K562 (cell line): ENCODE results near the gene NPR1. TPM values are rescaled to one million over a fixed set of nuclear protein-coding genes. Genes with fewer than 3 reads are reported as not detected.

Experiments used
- ATAC-seq: fragments of 200-7000 bp; cut with Tn5 transposase; 3 replicates; pipeline ENCODE4 v1.9.1; 2020; ENCODE audit warnings: moderate library complexity
- BruUV-seq: library from RNA; stranded (reverse); fragments of 400-500 nt; replicated peaks from 2 replicates; lab custom pipeline; 2021; lab: Mats Ljungman, UMichigan
- CTCF ChIA-PET: fragments of 300-600 bp; formaldehyde crosslinking; extraction: SDS; loops from one replicate; lab custom pipeline; 2021; ENCODE audit warnings: low intra/inter-chr PET ratio; lab: Yijun Ruan, JAX
- POLR2A ChIA-PET: fragments of 300-600, 350-650 bp; sonication (Branson Sonifier 250); formaldehyde crosslinking; extraction: SDS; loops from one replicate; lab custom pipeline; 2021; ENCODE audit warnings: antibody characterized with exemption, inconsistent platforms; lab: Yijun Ruan, JAX
- DNase-seq, 4 experiments: peaks; one replicate each; pipeline versions ENCODE4 v3.0.0 to v3.0.0-alpha.2; 2011 to 2018; ENCODE audit warnings: low spot score in 3 of 4, mixed read lengths in 3 of 4; ENCODE audit errors: extremely low read depth in 1 of 4
- FAIRE-seq: peaks from 2 replicates; lab custom pipeline; 2011; peaks lifted over from hg19 to GRCh38; lab: Jason Lieb, UNC
- H2AFZ ChIP-seq: 2 replicates; pipeline ENCODE4 v1.6.0; 2011; ENCODE audit warnings: low read depth, low read length, control low read depth, inconsistent platforms
- H3K27ac ChIP-seq: fragments of 200-600 bp; 3 replicates; pipeline ENCODE4 v1.8.0; 2011; ENCODE audit warnings: low read depth, mild to moderate bottlenecking, control low read depth, inconsistent platforms, low read length, moderate library complexity, mixed read lengths; ENCODE audit errors: extremely low read depth
- H3K27me3 ChIP-seq, 2 experiments: fragments of 300-600 bp in 1 of 2; 2 replicates in 1 of 2; 3 replicates in 1 of 2; pipeline versions ENCODE4 v1.6.0 to v1.8.0; 2011; ENCODE audit warnings: inconsistent platforms in 2 of 2, low read length in 2 of 2, mild to moderate bottlenecking in 1 of 2, mixed read lengths in 1 of 2, moderate library complexity in 1 of 2; ENCODE audit not compliant: control insufficient read depth in 2 of 2, insufficient read depth in 2 of 2
- H3K36me3 ChIP-seq: fragments of 300-600 bp; 3 replicates; pipeline ENCODE4 v1.8.0; 2011; ENCODE audit warnings: mild to moderate bottlenecking, low read length, inconsistent platforms; ENCODE audit not compliant: control insufficient read depth, insufficient read depth
- H3K4me1 ChIP-seq, 2 experiments: fragments of 200-600 bp in 1 of 2; replicated peaks in 1 of 2; 2 replicates in 1 of 2; 3 replicates in 1 of 2; pipeline versions ENCODE4 v1.5.1 to v1.8.0; 2011; ENCODE audit warnings: inconsistent platforms in 2 of 2, low read length in 2 of 2, mild to moderate bottlenecking in 1 of 2, mixed read lengths in 1 of 2, moderate library complexity in 1 of 2; ENCODE audit not compliant: control insufficient read depth in 2 of 2, insufficient read depth in 2 of 2
- H3K4me2 ChIP-seq: 2 replicates; pipeline ENCODE4 v1.6.1; 2011; ENCODE audit warnings: low read length, control low read depth, inconsistent platforms, mixed read lengths; ENCODE audit not compliant: insufficient read depth
- H3K4me3 ChIP-seq: fragments of 200-600 bp; sonication (generic), shearing (Covaris generic); 2 replicates; pipeline ENCODE4 v1.5.1; 2016; ENCODE audit warnings: control low read depth, inconsistent platforms
- H3K79me2 ChIP-seq: fragments of 200-600 bp; 3 replicates; pipeline ENCODE4 v1.8.0; 2011; ENCODE audit warnings: low read length, inconsistent platforms; ENCODE audit not compliant: control insufficient read depth, insufficient read depth
- H3K9ac ChIP-seq, 2 experiments: 2 replicates each; pipeline versions ENCODE4 v1.6.0 to v1.6.1; 2011; ENCODE audit warnings: low read depth in 2 of 2, low read length in 2 of 2, control low read depth in 1 of 2, inconsistent platforms in 1 of 2, mild to moderate bottlenecking in 1 of 2, mixed read lengths in 1 of 2; ENCODE audit not compliant: insufficient read depth in 1 of 2
- H3K9me1 ChIP-seq: one replicate; pipeline ENCODE4 v1.6.0; 2011; ENCODE audit warnings: inconsistent platforms, mild to moderate bottlenecking, low read length, moderate library complexity; ENCODE audit not compliant: control insufficient read depth, insufficient read depth
- H3K9me3 ChIP-seq: replicated peaks from 2 replicates; pipeline ENCODE4 v1.5.1; 2011; ENCODE audit warnings: low read depth, low read length, inconsistent platforms; ENCODE audit not compliant: control insufficient read depth, insufficient read depth
- H4K20me1 ChIP-seq: replicated peaks from 2 replicates; pipeline ENCODE4 v1.6.1; 2011; ENCODE audit warnings: low read length, inconsistent platforms, mixed read lengths; ENCODE audit not compliant: control insufficient read depth, insufficient read depth
- HCFC1 ChIP-seq: IDR thresholded peaks from 2 replicates; pipeline ENCODE4 v1.6.1; 2012; ENCODE audit warnings: low read depth, low read length, improper control_type of control experiment
- HIVEP1 ChIP-seq: fragments of 250-450 bp; sonication (Bioruptor Pico); IDR thresholded peaks from 2 replicates; pipeline ENCODE4 v1.4.0; 2020; ENCODE audit warnings: mild to moderate bottlenecking
- MAFG ChIP-seq: fragments of 450-650 bp; conservative IDR thresholded peaks from 2 replicates; pipeline ENCODE4 v1.6.1; 2016; ENCODE audit warnings: missing genetic modification characterization, missing compliant biosample characterization
- NFE2 ChIP-seq: IDR thresholded peaks from 2 replicates; pipeline ENCODE4 v1.6.1; 2014; ENCODE audit warnings: antibody characterized with exemption, low read depth
- RAD21 ChIP-seq, 2 experiments: fragments of 250-450 bp in 1 of 2; fragments of 450-650 bp in 1 of 2; sonication (Bioruptor Pico) in 1 of 2; formaldehyde crosslinking in 1 of 2; IDR thresholded peaks in 1 of 2; conservative IDR thresholded peaks in 1 of 2; 2 replicates each; pipeline versions ENCODE4 v1.4.0 to v1.8.0; 2020 to 2022; ENCODE audit warnings: mild to moderate bottlenecking in 2 of 2, moderate library complexity in 1 of 2
- ZNF316 ChIP-seq: fragments of 450-650 bp; IDR thresholded peaks from 2 replicates; pipeline ENCODE4 v1.6.1; 2016
- WGBS: fragments of 100-300 bp; shearing (Covaris generic); methylation state at CpG from one replicate; pipeline ENCODE4 v1.1.6; 2016; ENCODE audit warnings: low coverage, mixed read lengths; ENCODE audit not compliant: insufficient coverage; ENCODE audit errors: missing lambda C conversion rate; 5-methylcytosine and 5-hydroxymethylcytosine counted together
- in situ Hi-C: fragments of 300-500 bp; cut with MboI; formaldehyde crosslinking; loops from 4 replicates; pipeline ENCODE4 v1.15.0; 2018; ENCODE audit warnings: inconsistent platforms, mixed read lengths
- intact Hi-C: fragments of 100-400 bp; cut with micrococcal nuclease; formaldehyde crosslinking; loops from 2 replicates; pipeline ENCODE4 v1.14.2; 2022
- polyA plus RNA-seq, 8 experiments: library from polyadenylated mRNA; depleted of rRNA in 4 of 8; stranded (reverse) in 5 of 8; unstranded in 3 of 8; fragments of >200 nt; fragmentation: Nextera tagmentation in 2 of 8; fragmentation: Illumina TruSeq in 1 of 8; extraction: Ambion mirVana in 2 of 8; extraction: Trizol in 1 of 8; gene quantifications; 2 replicates each; pipeline versions ENCODE4 v1.2.1 to v1.2.3, GENCODE V29; 2011 to 2014; ENCODE audit warnings: inconsistent platforms in 1 of 8, missing spikeins in 1 of 8
- total RNA-seq, 7 experiments: library from RNA; depleted of rRNA in 6 of 7; stranded (reverse); fragments of >200 nt in 6 of 7; fragmentation: Illumina TruSeq in 2 of 7; extraction: Trizol in 2 of 7; gene quantifications; 2 replicates each; pipeline versions ENCODE4 v1.2.1 to v1.2.3, GENCODE V29; 2011 to 2021; ENCODE audit warnings: low replicate concordance in 1 of 7

Gene NPR1
- total and polyA plus RNA-seq, 9 of the 15 experiments (the other 6 are each of a cell fraction or from before 2014, with no cell fraction given), result 0.05 to 0.16 (median 0.06) TPM; not detected in 6

GRCh38 chr1:153688276-153688675, 9.8 kb downstream of the NPR1 start:
- DNase-seq (no peak), FAIRE-seq (no peak), ATAC-seq (no peak)
- Histone ChIP-seq H3K4me2 (no peak overlapping the region), H3K4me3 (no peak overlapping the region), H3K9me1 (peaks cover 3% of the 10 kb centered on the region), H3K4me1 (peaks cover 3 to 23% of the 10 kb centered on the region in 2 experiments; a peak in 4 of 5 replicates), H3K9ac (peak overlapping the region in 1 of 2 experiments; percentile 65; a peak in 1 of 4 replicates), H3K9me3 (no peaks in the 10 kb centered on the region), H2AFZ (peak overlapping the region; percentile 58; the same call in 1 of the 2 replicates), H3K27me3 (peaks cover 0 to 12% of the 10 kb centered on the region in 2 experiments; a peak in 1 of 5 replicates), H3K27ac (no peak overlapping the region; the same call in 2 of the 3 replicates), H4K20me1 (no peaks in the 10 kb centered on the region), H3K36me3 (no peaks in the 10 kb centered on the region), H3K79me2 (no peaks in the 10 kb centered on the region)
- in situ Hi-C loops, result no loop called here
- intact Hi-C loops, result no loop called here
- ChIA-PET POLR2A (interaction anchor here (1.4 kb wide), 1 partner anchor 10 kb away, joined by 4 read pairs; no protein-coding TSS in a partner anchor), CTCF (no interaction called here)
- TF ChIP-seq HIVEP1 (no peak), RAD21 (CRISPR knock-in tag; conservative IDR thresholded peaks at IDR 0.05 in 1 of 2, IDR thresholded peaks at IDR 0.05 in 1 of 2) (no peak), HCFC1 (no peak), ZNF316 (peak; percentile 66), MAFG (tag) (0 out of 2 replicates have a peak, but pooled peaks have one; percentile 18), NFE2 (peak; percentile 51; the same call in 1 of the 2 replicates)
- WGBS, result 54% methylated on average over 7 of the region's 7 CpGs
- no TSS peak for BruUV-seq
